Measurements from ENCODE around the gene CD300A.

CD300A gene

GRCh38 chr17:74461611-74462010, 4.8 kb upstream of the CD300A start:
- H3K27ac ChIP-seq (ENCODE audit: low read depth in 2 of 2, low read length in 2 of 2) = no peak overlapping the region
- no peak overlapping the region for H3K4me3 ChIP-seq (ENCODE audit: low read length in 2 of 2)
- H3K36me3 ChIP-seq (ENCODE audit: control insufficient read depth in 2 of 2, insufficient read depth in 2 of 2, low read length in 2 of 2) = no peaks in the 10 kb centered on the region
- no peaks in the 10 kb centered on the region for H3K9me3 ChIP-seq (ENCODE audit: control insufficient read depth in 2 of 2, low read length in 2 of 2)
- peaks cover 8 to 14% of the 10 kb centered on the region in 2 donors for H3K4me1 ChIP-seq (ENCODE audit: control insufficient read depth in 2 of 2, insufficient read depth in 2 of 2, low read length in 2 of 2)
- H3K9ac ChIP-seq (ENCODE audit: low read depth in 1 of 2, low read length in 2 of 2) = no peak overlapping the region
- H3K27me3 ChIP-seq (ENCODE audit: control insufficient read depth in 2 of 2, insufficient read depth in 2 of 2, low read length in 2 of 2) = no peaks in the 10 kb centered on the region

- Histone ChIP-seq H3K27me3 (ENCODE audit: control insufficient read depth in 2 of 2, insufficient read depth in 2 of 2, low read length in 2 of 2) (no peaks in the 10 kb centered on the region), H3K9ac (ENCODE audit: low read depth in 1 of 2, low read length in 2 of 2) (no peak overlapping the region), H3K9me3 (ENCODE audit: control insufficient read depth in 2 of 2, low read length in 2 of 2) (no peaks in the 10 kb centered on the region), H3K4me1 (ENCODE audit: control insufficient read depth in 2 of 2, insufficient read depth in 2 of 2, low read length in 2 of 2) (peaks cover 8 to 11% of the 10 kb centered on the region in 2 donors), H3K4me3 (ENCODE audit: low read length in 2 of 2) (no peak overlapping the region), H3K27ac (ENCODE audit: low read depth in 2 of 2, low read length in 2 of 2) (no peak overlapping the region), H3K36me3 (ENCODE audit: control insufficient read depth in 2 of 2, insufficient read depth in 2 of 2, low read length in 2 of 2) (no peaks in the 10 kb centered on the region)
These were observed 1.6 kb upstream of the CD300A start for GRCh38 chr17:74464730-74465377.

GRCh38 chr17:74465378-74466110, 890 bp upstream of the CD300A start:
- Histone ChIP-seq H3K9me3 (ENCODE audit: control insufficient read depth in 2 of 2, low read length in 2 of 2) (no peaks in the 10 kb centered on the region), H3K4me1 (ENCODE audit: control insufficient read depth in 2 of 2, insufficient read depth in 2 of 2, low read length in 2 of 2) (peaks cover 8 to 11% of the 10 kb centered on the region in 2 donors), H3K9ac (ENCODE audit: low read depth in 1 of 2, low read length in 2 of 2) (no peak overlapping the region), H3K36me3 (ENCODE audit: control insufficient read depth in 2 of 2, insufficient read depth in 2 of 2, low read length in 2 of 2) (no peaks in the 10 kb centered on the region), H3K4me3 (ENCODE audit: low read length in 2 of 2) (peak overlapping the region in 1 of 2 donors; percentile 71), H3K27me3 (ENCODE audit: control insufficient read depth in 2 of 2, insufficient read depth in 2 of 2, low read length in 2 of 2) (no peaks in the 10 kb centered on the region), H3K27ac (ENCODE audit: low read depth in 2 of 2, low read length in 2 of 2) (peak overlapping the region; percentile 11 to 77)

- no peaks in the 10 kb centered on the region for H3K9me3 ChIP-seq (ENCODE audit: control insufficient read depth in 2 of 2, low read length in 2 of 2)
- no peaks in the 10 kb centered on the region for H3K36me3 ChIP-seq (ENCODE audit: control insufficient read depth in 2 of 2, insufficient read depth in 2 of 2, low read length in 2 of 2)
- H3K4me1 ChIP-seq (ENCODE audit: control insufficient read depth in 2 of 2, insufficient read depth in 2 of 2, low read length in 2 of 2) = peaks cover 4 to 11% of the 10 kb centered on the region in 2 donors
- H3K9ac ChIP-seq (ENCODE audit: low read depth in 1 of 2, low read length in 2 of 2) = peak overlapping the region in 1 of 2 donors; percentile 6
- H3K27ac ChIP-seq (ENCODE audit: low read depth in 2 of 2, low read length in 2 of 2) = peak overlapping the region; percentile 48 to 77
- H3K27me3 ChIP-seq (ENCODE audit: control insufficient read depth in 2 of 2, insufficient read depth in 2 of 2, low read length in 2 of 2) = no peaks in the 10 kb centered on the region
- H3K4me3 ChIP-seq (ENCODE audit: low read length in 2 of 2) = peak overlapping the region; percentile 48 to 71
These were observed 372 bp downstream of the CD300A start for GRCh38 chr17:74466828-74467184.

- H3K36me3 ChIP-seq (ENCODE audit: control insufficient read depth in 2 of 2, insufficient read depth in 2 of 2, low read length in 2 of 2) = no peaks in the 10 kb centered on the region
- H3K4me1 ChIP-seq (ENCODE audit: control insufficient read depth in 2 of 2, insufficient read depth in 2 of 2, low read length in 2 of 2) = peaks cover 3 to 11% of the 10 kb centered on the region in 2 donors
- peak overlapping the region; percentile 34 to 50 for H3K9ac ChIP-seq (ENCODE audit: low read depth in 1 of 2, low read length in 2 of 2)
- peak overlapping the region; percentile 63 to 70 for H3K4me3 ChIP-seq (ENCODE audit: low read length in 2 of 2)
- H3K27ac ChIP-seq (ENCODE audit: low read depth in 2 of 2, low read length in 2 of 2) = peak overlapping the region; percentile 68 to 77
- no peaks in the 10 kb centered on the region for H3K27me3 ChIP-seq (ENCODE audit: control insufficient read depth in 2 of 2, insufficient read depth in 2 of 2, low read length in 2 of 2)
- H3K9me3 ChIP-seq (ENCODE audit: control insufficient read depth in 2 of 2, low read length in 2 of 2) = no peaks in the 10 kb centered on the region
These were observed 952 bp downstream of the CD300A start for GRCh38 chr17:74467221-74467951.

GRCh38 chr17:74471341-74471740, 4.9 kb downstream of the CD300A start:
- no peak overlapping the region for H3K9ac ChIP-seq (ENCODE audit: low read depth in 1 of 2, low read length in 2 of 2)
- no peak overlapping the region for H3K4me3 ChIP-seq (ENCODE audit: low read length in 2 of 2)
- no peaks in the 10 kb centered on the region for H3K4me1 ChIP-seq (ENCODE audit: control insufficient read depth in 2 of 2, insufficient read depth in 2 of 2, low read length in 2 of 2)
- H3K27ac ChIP-seq (ENCODE audit: low read depth in 2 of 2, low read length in 2 of 2) = no peak overlapping the region
- peaks cover 0 to 7% of the 10 kb centered on the region in 2 donors for H3K9me3 ChIP-seq (ENCODE audit: control insufficient read depth in 2 of 2, low read length in 2 of 2)
- no peaks in the 10 kb centered on the region for H3K27me3 ChIP-seq (ENCODE audit: control insufficient read depth in 2 of 2, insufficient read depth in 2 of 2, low read length in 2 of 2)
- no peaks in the 10 kb centered on the region for H3K36me3 ChIP-seq (ENCODE audit: control insufficient read depth in 2 of 2, insufficient read depth in 2 of 2, low read length in 2 of 2)

- no peak overlapping the region for H3K9ac ChIP-seq (ENCODE audit: low read depth in 1 of 2, low read length in 2 of 2)
- peaks cover 0 to 7% of the 10 kb centered on the region in 2 donors for H3K9me3 ChIP-seq (ENCODE audit: control insufficient read depth in 2 of 2, low read length in 2 of 2)
- no peaks in the 10 kb centered on the region for H3K27me3 ChIP-seq (ENCODE audit: control insufficient read depth in 2 of 2, insufficient read depth in 2 of 2, low read length in 2 of 2)
- H3K27ac ChIP-seq (ENCODE audit: low read depth in 2 of 2, low read length in 2 of 2) = peak overlapping the region in 1 of 2 donors; percentile 61
- no peaks in the 10 kb centered on the region for H3K4me1 ChIP-seq (ENCODE audit: control insufficient read depth in 2 of 2, insufficient read depth in 2 of 2, low read length in 2 of 2)
- H3K4me3 ChIP-seq (ENCODE audit: low read length in 2 of 2) = no peak overlapping the region
- no peaks in the 10 kb centered on the region for H3K36me3 ChIP-seq (ENCODE audit: control insufficient read depth in 2 of 2, insufficient read depth in 2 of 2, low read length in 2 of 2)
These were observed 6.5 kb downstream of the CD300A start for GRCh38 chr17:74472890-74473289.

- Histone ChIP-seq H3K9me3 (ENCODE audit: control insufficient read depth in 2 of 2, low read length in 2 of 2) (peaks cover 0 to 7% of the 10 kb centered on the region in 2 donors), H3K36me3 (ENCODE audit: control insufficient read depth in 2 of 2, insufficient read depth in 2 of 2, low read length in 2 of 2) (no peaks in the 10 kb centered on the region), H3K4me1 (ENCODE audit: control insufficient read depth in 2 of 2, insufficient read depth in 2 of 2, low read length in 2 of 2) (no peaks in the 10 kb centered on the region), H3K4me3 (ENCODE audit: low read length in 2 of 2) (no peak overlapping the region), H3K9ac (ENCODE audit: low read depth in 1 of 2, low read length in 2 of 2) (no peak overlapping the region), H3K27me3 (ENCODE audit: control insufficient read depth in 2 of 2, insufficient read depth in 2 of 2, low read length in 2 of 2) (no peaks in the 10 kb centered on the region), H3K27ac (ENCODE audit: low read depth in 2 of 2, low read length in 2 of 2) (peak overlapping the region in 1 of 2 donors; percentile 61)
These were observed 6.9 kb downstream of the CD300A start for GRCh38 chr17:74473294-74473693.

GRCh38 chr17:74474043-74474792, 7.8 kb downstream of the CD300A start:
- Histone ChIP-seq H3K4me3 (ENCODE audit: low read length in 2 of 2) (no peak overlapping the region), H3K9me3 (ENCODE audit: control insufficient read depth in 2 of 2, low read length in 2 of 2) (peaks cover 0 to 7% of the 10 kb centered on the region in 2 donors), H3K9ac (ENCODE audit: low read depth in 1 of 2, low read length in 2 of 2) (no peak overlapping the region), H3K27me3 (ENCODE audit: control insufficient read depth in 2 of 2, insufficient read depth in 2 of 2, low read length in 2 of 2) (no peaks in the 10 kb centered on the region), H3K4me1 (ENCODE audit: control insufficient read depth in 2 of 2, insufficient read depth in 2 of 2, low read length in 2 of 2) (no peaks in the 10 kb centered on the region), H3K36me3 (ENCODE audit: control insufficient read depth in 2 of 2, insufficient read depth in 2 of 2, low read length in 2 of 2) (no peaks in the 10 kb centered on the region), H3K27ac (ENCODE audit: low read depth in 2 of 2, low read length in 2 of 2) (peak overlapping the region in 1 of 2 donors; percentile 61)
